HG02970 (cell line): ENCODE results near the gene CCDC136.

Experiments
- ATAC-seq: cut with Tn5 transposase; IDR thresholded peaks from one replicate; pipeline ENCODE4 v1.9.1; 2021; ENCODE audit warnings: mild to moderate bottlenecking, moderate library complexity, moderate number of reproducible peaks; ENCODE audit not compliant: unreplicated experiment, low FRiP score

The CCDC136 gene

DNA sequence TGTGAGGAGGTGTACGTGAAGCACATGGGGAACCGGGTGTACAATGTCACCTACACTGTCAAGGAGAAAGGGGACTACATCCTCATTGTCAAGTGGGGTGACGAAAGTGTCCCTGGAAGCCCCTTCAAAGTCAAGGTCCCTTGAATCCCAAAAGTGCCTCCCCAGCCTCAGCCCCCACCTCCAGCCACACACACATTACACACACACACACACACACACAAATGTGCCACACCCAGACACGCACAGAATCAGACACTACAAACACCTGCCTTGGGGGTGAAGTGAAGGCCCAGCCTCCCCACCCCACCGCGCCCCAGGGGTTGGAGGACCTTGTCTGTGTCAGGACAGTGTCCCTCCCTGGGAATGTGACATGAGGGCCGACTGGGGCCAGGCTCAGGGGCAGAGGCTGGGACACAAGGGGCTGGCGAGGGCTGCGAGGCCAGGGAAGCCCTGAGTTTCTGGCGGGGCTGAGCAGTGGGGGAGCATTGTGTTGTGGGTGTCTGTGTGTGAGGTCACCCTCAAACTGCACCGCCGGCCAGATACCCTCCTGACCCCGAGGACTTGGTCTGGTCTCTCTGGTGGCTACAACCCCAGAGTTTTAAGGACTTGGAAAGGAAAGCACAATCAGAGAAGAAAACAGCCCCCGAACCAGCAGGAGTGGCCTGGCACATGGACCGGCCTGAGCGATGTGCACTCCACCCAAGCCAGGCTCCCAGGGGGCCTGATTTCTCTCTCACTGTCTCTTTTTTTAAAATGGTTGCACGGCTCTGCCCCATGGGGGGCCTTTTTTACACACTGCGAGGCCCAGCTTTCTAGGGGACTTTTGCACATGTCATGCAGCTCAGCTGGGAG lies 66.8 kb downstream of the CCDC136 start:
- ATAC-seq, result no peak

DNA sequence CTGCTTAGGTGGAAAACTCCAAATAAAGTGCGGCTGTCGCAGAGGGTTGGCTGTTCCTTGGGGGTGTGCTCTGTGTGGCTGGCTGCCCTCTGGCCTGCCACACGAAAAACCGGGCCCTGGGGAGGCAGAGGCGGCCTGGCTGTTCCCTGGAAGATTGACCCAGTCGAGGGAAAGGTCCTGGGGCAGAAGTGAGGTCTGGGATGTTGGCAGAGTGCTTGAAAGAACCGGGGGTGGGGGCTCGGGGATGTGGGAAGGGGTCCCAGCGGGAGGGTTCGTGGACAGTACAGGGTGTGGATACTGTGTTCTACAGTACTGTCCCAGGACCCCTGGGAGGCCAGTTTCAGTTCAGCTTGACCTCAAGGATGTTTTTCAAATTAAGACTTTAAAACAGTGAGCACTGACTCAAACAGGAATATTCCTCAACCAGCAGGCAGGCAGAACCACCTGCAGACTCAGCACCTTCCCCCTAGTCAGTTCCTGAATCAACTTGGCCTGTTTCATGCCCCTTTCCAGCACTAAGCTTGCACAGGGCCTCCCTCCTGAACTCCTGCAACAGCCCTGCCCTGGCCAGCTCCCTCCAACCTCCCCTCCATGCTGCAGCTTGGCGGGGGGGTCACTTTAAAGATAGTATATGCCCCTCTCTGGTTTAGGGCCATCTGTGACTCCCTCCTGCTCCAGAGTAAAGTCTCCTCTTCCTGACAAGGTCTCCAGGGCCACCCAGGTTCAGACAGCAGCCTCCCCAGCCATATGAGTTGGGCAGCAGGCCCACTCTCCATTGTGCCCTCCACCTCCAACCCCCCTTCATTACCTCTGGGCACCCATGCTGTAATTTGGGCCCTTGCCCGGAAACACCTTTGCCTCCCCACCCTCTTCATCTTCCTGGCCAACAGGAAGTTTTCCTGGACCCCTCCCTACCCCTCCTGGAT lies 67.7 kb downstream of the CCDC136 start:
- no peak for ATAC-seq

DNA sequence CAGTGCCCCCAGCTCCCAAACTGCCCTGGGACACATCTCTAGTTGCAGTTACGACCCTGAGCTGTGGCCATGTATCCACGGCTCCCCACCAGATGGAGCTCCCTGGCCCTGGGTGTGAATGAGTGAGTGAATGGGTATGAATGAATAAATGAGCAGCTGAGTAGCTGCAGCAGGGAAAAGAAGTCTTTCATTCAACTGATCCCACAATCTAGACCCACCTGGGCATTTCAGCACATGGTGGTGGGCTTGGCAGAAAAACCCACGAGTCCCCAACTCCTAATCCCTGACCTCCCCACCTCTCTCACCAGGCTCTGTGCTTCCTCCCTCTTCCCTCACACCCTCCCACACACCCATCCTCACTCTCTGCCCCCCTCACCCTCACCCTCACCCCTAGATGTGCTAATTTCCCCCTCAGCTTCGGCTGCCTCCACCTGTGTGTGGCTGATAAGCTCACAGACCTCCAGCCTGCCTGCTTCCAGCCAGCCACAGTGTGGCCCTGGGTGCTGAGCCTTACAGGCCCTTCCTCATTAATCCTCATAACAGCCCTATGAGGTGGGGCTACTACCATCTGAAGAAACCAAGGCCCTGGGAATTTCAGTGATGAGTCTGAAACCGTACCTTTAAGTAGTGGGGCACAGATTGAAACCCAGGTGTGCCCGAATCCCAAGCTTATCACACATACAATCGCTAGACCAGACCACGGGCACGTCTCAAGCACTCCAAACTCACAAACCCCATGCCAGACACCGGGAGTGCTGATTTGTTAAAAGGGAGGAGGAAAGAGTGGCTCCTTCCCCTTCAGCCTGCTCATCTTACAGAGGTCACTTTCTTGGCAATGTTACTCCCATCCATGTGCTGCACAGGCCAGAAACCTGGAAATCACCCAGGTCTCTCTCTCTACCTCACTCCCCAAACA lies 68.6 kb downstream of the CCDC136 start:
- no peak for ATAC-seq

DNA sequence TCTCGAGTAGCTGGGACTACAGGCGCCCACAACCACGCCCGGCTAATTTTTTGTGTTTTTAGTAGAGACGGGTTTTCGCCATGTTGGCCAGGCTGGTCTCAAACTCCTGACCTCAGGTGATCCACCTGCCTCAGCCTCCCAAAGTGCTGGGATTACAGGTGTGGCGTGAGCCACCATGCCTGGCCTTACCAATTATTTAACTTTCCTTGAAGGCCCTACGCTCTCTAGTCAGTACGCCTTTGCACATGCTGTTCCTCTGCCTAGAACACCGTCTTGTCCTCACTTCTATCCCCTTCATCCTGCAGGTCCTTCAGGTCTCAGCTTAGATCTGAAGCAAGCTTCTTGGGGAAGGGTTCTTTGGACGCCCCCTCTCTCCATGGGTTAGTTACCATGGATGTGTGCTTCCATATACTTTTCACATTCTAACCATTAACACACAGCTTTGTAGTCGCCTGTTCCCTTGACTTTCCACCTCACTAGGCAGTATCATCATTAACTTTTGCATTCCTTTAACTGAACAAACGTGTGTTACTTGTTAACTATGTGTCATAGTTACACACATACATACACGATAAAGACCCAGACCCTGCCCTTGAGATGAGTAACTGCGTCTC lies 70.3 kb downstream of the CCDC136 start:
- ATAC-seq, result peak; percentile 4

DNA sequence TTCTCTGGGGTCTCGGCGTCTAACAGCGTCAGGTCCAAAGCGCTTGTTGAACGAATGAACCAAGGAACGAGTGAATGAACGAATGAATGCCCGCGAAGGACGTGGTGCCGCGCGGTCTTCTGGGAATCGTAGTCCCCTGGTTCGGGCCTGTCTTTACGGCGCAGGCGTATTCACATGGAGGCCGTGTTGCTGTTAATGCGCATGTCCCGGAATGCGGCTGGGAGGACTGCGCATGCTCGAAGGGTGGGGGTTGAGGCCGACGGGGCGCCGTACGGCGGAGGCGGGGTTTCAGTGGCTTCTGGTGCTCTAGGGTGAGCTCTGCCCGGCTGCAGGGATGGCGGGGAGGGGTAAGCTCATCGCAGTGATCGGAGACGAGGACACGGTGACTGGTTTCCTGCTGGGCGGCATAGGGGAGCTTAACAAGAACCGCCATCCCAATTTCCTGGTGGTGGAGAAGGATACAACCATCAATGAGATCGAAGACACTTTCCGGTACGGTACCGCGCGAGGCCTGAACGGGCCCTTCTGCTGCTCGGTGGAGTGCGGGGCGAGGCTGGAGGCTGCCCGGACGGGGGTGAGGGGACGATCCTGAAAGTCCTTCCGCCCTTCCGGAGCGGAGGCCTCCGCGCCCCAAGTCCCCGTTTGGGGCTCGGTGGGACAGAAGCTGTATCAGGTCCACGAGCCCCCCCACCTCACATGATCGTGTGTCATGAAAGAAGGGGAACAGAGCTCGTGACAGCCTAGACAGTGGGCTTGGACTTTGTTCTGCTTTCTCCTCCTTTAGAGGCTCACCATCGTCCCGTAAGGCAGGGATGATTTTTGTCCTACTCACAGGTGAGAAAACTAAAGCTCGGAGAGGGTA lies 71.0 kb downstream of the CCDC136 start, which contains the start of gene ATP6V1F:
Gene ATP6V1F (plus strand): TSS at position 286 of the 862 bp plus-strand sequence. CDS start 49 bp downstream, at position 335.
- peak; percentile 86 for ATAC-seq

DNA sequence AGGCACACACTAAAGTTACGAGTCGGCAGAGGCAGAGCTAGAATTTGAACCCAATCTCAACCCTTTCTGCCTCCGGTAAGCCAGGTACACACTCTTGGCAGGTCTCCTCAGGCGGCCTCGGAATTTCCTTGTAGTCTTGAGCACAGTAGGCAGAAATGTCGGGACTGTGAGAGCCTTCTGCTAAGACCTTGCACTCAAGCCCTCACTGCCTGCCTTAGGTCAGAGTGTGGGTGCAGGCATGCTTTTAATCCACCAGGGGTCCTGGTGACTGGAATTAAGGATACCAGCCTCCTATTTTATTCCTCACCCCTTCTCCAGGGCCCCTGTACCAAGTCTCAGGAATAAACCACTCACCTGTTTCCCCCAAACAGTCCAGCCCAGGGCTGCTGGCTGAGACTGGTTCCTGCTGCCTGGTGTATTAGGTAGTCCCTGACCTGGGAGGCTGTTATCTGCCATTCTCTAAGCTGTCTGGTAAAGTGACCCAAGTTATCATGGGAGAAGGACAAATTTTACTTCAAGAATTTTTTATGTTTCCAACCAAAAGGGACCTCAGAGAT lies 71.7 kb downstream of the CCDC136 start:
- peak; percentile 4 for ATAC-seq

DNA sequence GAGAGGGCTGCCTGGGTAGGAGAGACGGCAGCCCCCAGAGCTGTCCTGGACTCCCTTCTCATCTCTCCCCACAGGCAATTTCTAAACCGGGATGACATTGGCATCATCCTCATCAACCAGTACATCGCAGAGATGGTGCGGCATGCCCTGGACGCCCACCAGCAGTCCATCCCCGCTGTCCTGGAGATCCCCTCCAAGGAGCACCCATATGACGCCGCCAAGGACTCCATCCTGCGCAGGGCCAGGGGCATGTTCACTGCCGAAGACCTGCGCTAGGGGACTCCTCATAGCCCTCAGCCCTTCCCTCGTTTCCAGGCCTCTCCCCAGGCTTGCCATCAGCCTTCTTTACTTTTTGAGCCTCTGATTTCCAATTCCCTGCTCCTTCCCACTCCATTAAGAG lies 73.5 kb downstream of the CCDC136 start:
- no peak for ATAC-seq

DNA sequence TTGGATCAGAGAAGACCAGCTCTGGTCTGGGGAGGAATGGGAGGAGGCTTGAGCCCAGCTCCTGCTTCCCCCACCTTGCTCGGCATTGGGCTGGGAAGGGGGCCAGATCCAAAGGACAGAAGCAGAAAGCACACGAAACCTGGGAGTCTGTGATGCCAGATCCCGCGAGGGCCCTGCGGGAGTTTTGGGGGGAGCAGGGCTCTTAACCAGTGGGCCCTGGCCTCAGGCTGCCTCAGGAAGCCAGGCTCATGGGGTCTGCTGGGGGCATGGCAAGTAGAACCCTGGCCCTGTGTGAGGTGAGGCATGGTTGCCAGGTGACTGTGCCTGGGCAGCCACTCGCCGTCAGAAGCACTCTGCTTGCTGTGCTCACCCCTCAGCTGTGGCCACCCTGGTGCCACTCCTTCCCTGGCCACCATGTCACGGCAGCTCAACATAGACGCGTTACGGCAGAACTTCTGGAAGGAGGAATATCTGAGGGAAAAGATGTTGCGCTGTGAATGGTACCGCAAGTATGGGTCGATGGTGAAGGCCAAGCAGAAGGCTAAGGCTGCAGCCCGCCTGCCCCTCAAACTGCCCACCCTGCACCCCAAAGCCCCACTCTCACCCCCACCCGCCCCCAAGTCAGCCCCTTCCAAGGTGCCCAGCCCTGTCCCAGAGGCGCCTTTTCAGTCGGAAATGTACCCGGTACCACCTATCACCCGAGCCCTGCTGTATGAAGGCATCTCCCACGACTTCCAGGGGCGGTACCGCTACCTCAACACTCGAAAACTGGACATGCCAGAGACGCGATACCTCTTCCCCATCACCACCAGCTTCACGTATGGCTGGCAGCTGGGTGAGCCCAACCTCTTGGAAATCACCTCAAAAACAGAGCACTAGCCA lies 74.5 kb downstream of the CCDC136 start:
- ATAC-seq, result no peak

DNA sequence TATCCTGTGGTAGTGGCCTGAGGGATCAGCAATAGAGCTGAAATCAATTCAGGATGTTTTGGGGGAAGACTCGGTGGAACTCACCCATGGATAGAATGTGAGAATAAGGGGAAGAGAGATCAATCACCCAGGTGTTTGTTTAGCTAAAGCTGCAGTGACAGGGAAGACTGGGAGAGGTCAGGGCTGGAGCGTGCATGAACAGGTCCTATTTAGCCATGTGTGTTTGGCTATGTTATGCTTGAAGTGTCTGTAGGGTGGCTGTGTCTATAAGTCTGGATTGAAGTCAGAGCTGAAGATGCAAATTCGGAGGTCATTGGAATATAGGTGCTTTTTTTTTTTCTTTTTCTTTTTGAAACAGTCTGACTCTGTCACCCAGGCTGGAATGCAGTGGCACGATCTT lies 75.5 kb downstream of the CCDC136 start:
- no peak for ATAC-seq

DNA sequence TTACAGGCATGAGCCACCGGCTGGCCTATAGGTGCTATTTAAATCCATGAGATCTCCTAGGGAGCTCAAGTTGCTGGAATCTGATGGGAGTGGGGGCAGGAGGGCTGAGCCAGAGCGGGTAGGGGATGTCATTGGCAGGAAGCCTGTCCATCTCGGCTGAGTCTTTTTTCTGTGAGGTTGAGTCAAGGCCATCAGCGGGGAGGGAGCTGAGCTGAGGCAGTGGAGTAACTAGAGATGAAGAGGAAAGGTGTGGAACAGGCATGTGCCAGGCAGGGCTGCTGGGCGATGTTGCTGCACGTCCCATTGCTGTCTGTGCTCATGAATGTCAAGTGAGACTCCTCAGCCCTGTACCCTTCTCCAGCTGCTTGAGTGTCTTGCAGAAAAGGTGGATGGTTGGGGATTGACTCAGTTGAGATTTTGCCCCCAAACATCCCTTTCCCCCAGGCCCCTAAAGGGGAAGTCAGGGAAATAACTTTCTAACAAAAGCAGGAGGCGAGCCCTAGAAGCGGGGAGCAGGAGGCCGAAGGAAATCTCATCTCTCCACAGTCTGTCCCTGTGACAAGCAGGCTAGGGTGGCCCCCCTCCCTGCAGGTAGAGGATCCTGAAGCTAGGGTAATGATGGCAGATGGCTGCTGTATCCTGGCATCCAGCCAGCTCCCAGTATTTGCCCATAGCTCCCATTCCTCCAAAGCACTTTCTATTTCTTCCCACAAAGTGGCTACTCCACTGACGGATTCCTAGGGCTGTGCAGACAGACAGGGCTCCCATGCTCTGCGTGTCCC lies 76.3 kb downstream of the CCDC136 start:
- ATAC-seq, result no peak

DNA sequence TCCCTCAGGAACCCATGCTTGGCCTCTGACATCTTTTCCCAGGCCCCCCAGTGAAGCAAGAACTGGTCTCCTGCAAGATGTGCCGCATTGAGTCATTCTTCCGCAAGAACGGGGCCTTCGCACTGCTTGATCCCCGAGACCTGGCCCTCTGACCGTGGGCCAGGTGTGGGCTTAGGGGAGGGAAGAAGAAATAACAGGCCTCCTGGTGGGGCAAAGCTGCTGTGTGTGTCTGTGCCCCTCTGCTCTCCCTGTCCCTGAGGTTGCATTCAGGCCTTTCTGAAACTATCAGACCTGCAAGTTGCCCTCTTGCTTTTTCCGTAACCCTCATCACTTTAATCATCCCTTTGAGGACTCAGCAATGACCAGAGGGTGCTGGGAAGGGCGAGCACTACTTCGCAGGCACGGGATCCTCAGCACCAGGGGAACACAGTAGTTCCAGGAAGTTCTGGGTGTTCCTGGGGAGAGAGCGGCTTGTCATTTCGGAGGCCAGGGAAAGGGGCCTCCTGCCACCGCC lies 76.9 kb downstream of the CCDC136 start:
- no peak for ATAC-seq

DNA sequence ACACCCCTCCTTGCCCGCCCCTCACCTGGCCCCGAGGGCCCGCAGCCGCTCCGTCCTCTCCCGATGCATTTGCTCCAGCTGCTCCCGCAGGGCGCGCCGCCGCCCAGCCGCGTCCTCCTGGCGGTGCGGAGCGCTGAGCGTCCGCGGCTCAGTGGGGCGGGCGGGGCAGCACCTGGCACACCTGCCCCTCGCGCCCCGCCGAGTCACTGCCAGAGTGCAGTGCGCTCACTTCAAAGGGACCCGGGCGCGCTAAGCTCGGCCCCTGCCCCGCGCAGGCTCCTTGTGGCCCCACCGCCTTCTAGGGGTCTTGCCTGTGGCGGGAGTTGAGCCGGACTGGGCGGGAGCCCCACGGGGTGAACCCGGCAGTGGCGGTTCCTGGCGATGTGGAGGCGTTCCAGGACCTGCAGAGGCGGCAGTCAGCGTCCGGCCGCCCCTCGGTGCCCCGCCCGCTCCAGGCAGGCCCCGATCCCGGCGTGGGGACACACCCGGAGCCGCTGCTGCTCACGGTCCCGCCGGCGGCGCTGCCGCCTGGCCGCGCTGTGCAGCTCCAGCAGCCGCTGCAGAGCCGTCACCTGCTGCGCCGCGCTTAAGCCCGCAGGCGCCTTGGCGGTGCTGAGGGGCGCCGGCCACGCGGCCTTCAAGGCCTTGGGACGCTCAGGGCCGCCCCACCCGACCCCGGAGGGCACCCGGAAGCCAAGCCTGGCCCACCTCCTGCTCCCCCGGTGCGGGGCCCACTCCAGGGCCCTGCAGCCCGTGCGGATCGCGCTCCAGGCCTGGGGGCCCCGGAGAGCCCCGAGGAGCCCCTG lies 77.6 kb downstream of the CCDC136 start:
- ATAC-seq, result peak; percentile 53

DNA sequence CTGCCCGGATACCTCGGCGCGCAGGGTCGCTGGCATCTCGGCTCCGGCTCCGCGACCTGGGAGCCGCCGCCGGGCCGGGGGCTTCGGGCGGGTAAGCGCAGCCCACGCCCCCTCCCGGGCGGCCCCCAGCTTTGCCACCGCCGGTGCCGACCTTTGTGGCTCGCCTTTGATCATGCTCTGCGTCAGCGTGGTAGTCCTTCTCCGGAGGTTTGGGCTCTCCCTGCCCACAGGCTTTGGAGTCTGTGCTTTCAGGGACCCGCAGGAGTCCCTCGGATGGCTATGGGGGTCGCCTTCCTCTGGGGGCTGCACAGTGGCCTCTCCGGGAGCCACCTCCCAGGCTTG lies 78.1 kb downstream of the CCDC136 start:
- ATAC-seq, result no peak

DNA sequence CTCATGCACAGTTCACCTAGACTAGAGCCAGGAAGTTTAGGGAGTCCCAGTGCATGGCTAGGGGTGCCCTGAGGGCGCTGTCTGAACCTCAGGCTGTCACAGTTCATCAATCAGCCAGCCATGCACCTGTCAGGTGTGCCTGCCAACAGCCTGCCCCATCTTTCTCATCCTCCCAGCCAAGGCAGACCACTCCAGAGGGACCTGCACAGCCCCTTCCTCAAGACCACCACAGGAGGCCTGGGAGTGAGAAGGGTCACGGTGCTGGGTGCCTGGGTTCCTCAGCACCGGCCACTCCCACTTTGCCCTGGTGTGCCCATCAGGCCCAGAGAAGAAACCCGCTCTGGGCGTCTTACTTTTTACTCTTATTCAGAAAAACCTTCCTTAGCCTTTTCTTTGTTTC lies 79.3 kb downstream of the CCDC136 start:
- no peak for ATAC-seq
